ENCODE results near the gene FOXO3. TPM values are rescaled to one million over a fixed set of nuclear protein-coding genes. Genes with fewer than 3 reads are reported as not detected.
"Not testable (repeated sequence)": the region's sequence is repeated elsewhere in the genome, so short reads cannot be mapped to it uniquely, and the experiment has no call there.

Gene FOXO3
- total and polyA plus RNA-seq, 7 donors = 20.6 to 160 (median 76.5) TPM

- no peaks in the 10 kb centered on the region for H3K9me3 ChIP-seq
- WGBS, 3 donors = 56 to 60% (median 59%) methylated on average over 3 of the region's 3 CpGs
- H3K27me3 ChIP-seq (ENCODE audit: insufficient read depth in 3 of 3, low read length in 2 of 3) = no peaks in the 10 kb centered on the region
- DNase-seq = no peak
- peak overlapping the region; percentile 79 for H3K27ac ChIP-seq
- ATAC-seq = peak; percentile 16 to 32 (median 24)
- intact Hi-C loops (cut with DNase I) = no loop called here
- no peak overlapping the region for H3K4me3 ChIP-seq
- H3K36me3 ChIP-seq (ENCODE audit: insufficient read depth in 1 of 2, low read depth in 1 of 2) = peaks cover 0 to 7% of the 10 kb centered on the region in 2 donors
- TF ChIP-seq CTCF (IDR thresholded peaks at IDR 0.05) = no peak
- peaks cover 74% of the 10 kb centered on the region for H3K4me1 ChIP-seq
These were observed 114.8 kb downstream of the FOXO3 start for GRCh38 chr6:108675226-108676200.

GRCh38 chr6:108676555-108676954 is 115.8 kb downstream of the FOXO3 start:
- H3K9me3 ChIP-seq = no peaks in the 10 kb centered on the region
- no peaks in the 10 kb centered on the region for H3K27me3 ChIP-seq (ENCODE audit: insufficient read depth in 3 of 3, low read length in 2 of 3)
- peak overlapping the region; percentile 79 for H3K27ac ChIP-seq
- 47 to 57% (median 48%) methylated on average over 3 of the region's 3 CpGs for WGBS, 3 donors
- intact Hi-C loops (cut with DNase I) = no loop called here
- ATAC-seq (no peak), DNase-seq (no peak)
- peaks cover 0 to 7% of the 10 kb centered on the region in 2 donors for H3K36me3 ChIP-seq (ENCODE audit: insufficient read depth in 1 of 2, low read depth in 1 of 2)
- TF ChIP-seq CTCF (IDR thresholded peaks at IDR 0.05) = no peak
- H3K4me3 ChIP-seq = no peak overlapping the region
- peaks cover 64% of the 10 kb centered on the region for H3K4me1 ChIP-seq

GRCh38 chr6:108677357-108677756 is 116.6 kb downstream of the FOXO3 start:
- Histone ChIP-seq H3K36me3 (ENCODE audit: insufficient read depth in 1 of 2, low read depth in 1 of 2) (peaks cover 0 to 7% of the 10 kb centered on the region in 2 donors), H3K27ac (peak overlapping the region; percentile 79), H3K9me3 (no peaks in the 10 kb centered on the region), H3K27me3 (ENCODE audit: insufficient read depth in 3 of 3, low read length in 2 of 3) (no peaks in the 10 kb centered on the region), H3K4me1 (peaks cover 62% of the 10 kb centered on the region), H3K4me3 (no peak overlapping the region)
- TF ChIP-seq CTCF (IDR thresholded peaks at IDR 0.05) = no peak
- 56 to 87% (median 66%) methylated on average over 3 of the region's 3 CpGs for WGBS, 3 donors
- DNase-seq (no peak), ATAC-seq (peak; percentile 35 to 69 (median 58))
- intact Hi-C loops (cut with DNase I) = no loop called here

- WGBS, 3 donors = 31 to 72% (median 48%) methylated on average over 1 of the region's 1 CpG
- intact Hi-C loops (cut with DNase I) = no loop called here
- ATAC-seq (no peak), DNase-seq (no peak)
- Histone ChIP-seq H3K27me3 (ENCODE audit: insufficient read depth in 3 of 3, low read length in 2 of 3) (no peaks in the 10 kb centered on the region), H3K27ac (peak overlapping the region; percentile 79), H3K36me3 (ENCODE audit: insufficient read depth in 1 of 2, low read depth in 1 of 2) (peaks cover 0 to 7% of the 10 kb centered on the region in 2 donors), H3K9me3 (no peaks in the 10 kb centered on the region), H3K4me3 (no peak overlapping the region), H3K4me1 (peaks cover 60% of the 10 kb centered on the region)
- TF ChIP-seq CTCF (IDR thresholded peaks at IDR 0.05) = no peak
These were observed 117.2 kb downstream of the FOXO3 start for GRCh38 chr6:108677894-108678293.

GRCh38 chr6:108680314-108680713 is 119.6 kb downstream of the FOXO3 start:
- DNase-seq; H3K4me3 ChIP-seq; ATAC-seq; H3K27ac ChIP-seq; H3K27me3 ChIP-seq (ENCODE audit: insufficient read depth in 3 of 3, low read length in 2 of 3); intact Hi-C loops (cut with DNase I); H3K9me3 ChIP-seq; H3K36me3 ChIP-seq (ENCODE audit: insufficient read depth in 1 of 2, low read depth in 1 of 2): not testable (repeated sequence)
- WGBS, 3 donors = 85 to 94% (median 89%) methylated on average over 9 of the region's 9 CpGs
- peaks cover 57% of the 10 kb centered on the region for H3K4me1 ChIP-seq

- WGBS, 3 donors = 95 to 100% (median 96%) methylated on average over 1 of the region's 1 CpG
- ATAC-seq = not testable (repeated sequence)
These were observed 121.0 kb downstream of the FOXO3 start for GRCh38 chr6:108681721-108682120.

GRCh38 chr6:108682383-108683119 is 121.8 kb downstream of the FOXO3 start:
- peak; percentile 63 to 71 (median 65) for ATAC-seq
- H3K9me3 ChIP-seq; H3K27me3 ChIP-seq (ENCODE audit: insufficient read depth in 3 of 3, low read length in 2 of 3); H3K4me3 ChIP-seq; DNase-seq; intact Hi-C loops (cut with DNase I): not testable (repeated sequence)
- WGBS, 3 donors = 54 to 60% (median 59%) methylated on average over 7 of the region's 7 CpGs
- H3K27ac ChIP-seq = peak overlapping the region; percentile 85
- H3K4me1 ChIP-seq = peaks cover 55% of the 10 kb centered on the region
- peaks cover 0 to 15% of the 10 kb centered on the region in 2 donors for H3K36me3 ChIP-seq (ENCODE audit: insufficient read depth in 1 of 2, low read depth in 1 of 2)

More at GRCh38 chr6:108681721-108682120, 121.0 kb downstream of the FOXO3 start:
- intact Hi-C loops (cut with DNase I); H3K27me3 ChIP-seq (ENCODE audit: insufficient read depth in 3 of 3, low read length in 2 of 3); H3K9me3 ChIP-seq; H3K4me3 ChIP-seq; DNase-seq: not testable (repeated sequence)
- H3K36me3 ChIP-seq (ENCODE audit: insufficient read depth in 1 of 2, low read depth in 1 of 2) = peaks cover 0 to 15% of the 10 kb centered on the region in 2 donors
- H3K4me1 ChIP-seq = peaks cover 56% of the 10 kb centered on the region
- H3K27ac ChIP-seq = peak overlapping the region; percentile 85

All from psoas muscle (tissue), 8 donors.